Kidney capillary endothelial cell (primary cell): ENCODE measurements around the gene PSMB10.
"Not testable (repeated sequence)": the region's sequence is repeated elsewhere in the genome, so short reads cannot be mapped to it uniquely, and the experiment has no call there.

Experiments
- DNase-seq: peaks from one replicate; pipeline ENCODE4 v3.0.0-alpha.2; 2018; ENCODE audit warnings: low spot score

The PSMB10 gene

GRCh38 chr16:67942200-67942509, 5.5 kb upstream of the PSMB10 start:
- DNase-seq: peak; percentile 36

- DNase-seq: no peak
Measured at GRCh38 chr16:67941469-67942199, 5.0 kb upstream of the PSMB10 start.

- DNase-seq: no peak
Measured at GRCh38 chr16:67940446-67941089, 3.9 kb upstream of the PSMB10 start.

GRCh38 chr16:67939507-67940445, 3.1 kb upstream of the PSMB10 start:
- no peak for DNase-seq

- not testable (repeated sequence) for DNase-seq
Measured at GRCh38 chr16:67937713-67938112, 1.1 kb upstream of the PSMB10 start.

- DNase-seq: peak; percentile 51
Measured at GRCh38 chr16:67936880-67937605, 393 bp upstream of the PSMB10 start.

GRCh38 chr16:67935402-67936123, 1.1 kb downstream of the PSMB10 start:
- DNase-seq: peak; percentile 79

- no peak for DNase-seq
Measured at GRCh38 chr16:67935101-67935401, 1.6 kb downstream of the PSMB10 start.

- no peak for DNase-seq
Measured at GRCh38 chr16:67934306-67935100, 2.1 kb downstream of the PSMB10 start.

- no peak for DNase-seq
Measured at GRCh38 chr16:67933805-67934204, 2.8 kb downstream of the PSMB10 start.

- DNase-seq: no peak
Measured at GRCh38 chr16:67932462-67932840, 4.2 kb downstream of the PSMB10 start.

- DNase-seq: no peak
Measured at GRCh38 chr16:67931712-67932461, 4.8 kb downstream of the PSMB10 start, which contains the start of gene CTRL. CTRL (minus strand) TSS chr16:67931862; CDS start chr16:67931852, 10 bp downstream.

GRCh38 chr16:67930678-67931211, 5.9 kb downstream of the PSMB10 start:
- no peak for DNase-seq

- DNase-seq: no peak
Measured at GRCh38 chr16:67930191-67930590, 6.5 kb downstream of the PSMB10 start.

GRCh38 chr16:67928561-67929364, 7.9 kb downstream of the PSMB10 start:
- peak; percentile 50 for DNase-seq

GRCh38 chr16:67928147-67928546, 8.5 kb downstream of the PSMB10 start:
- DNase-seq: no peak

- DNase-seq: no peak
Measured at GRCh38 chr16:67927131-67927941, 9.3 kb downstream of the PSMB10 start.

- DNase-seq: peak; percentile 38
Measured at GRCh38 chr16:67926181-67926750, 10.4 kb downstream of the PSMB10 start.
